GM10248 (cell line): ENCODE results near the gene NECTIN2.
"Not testable (repeated sequence)": the region's sequence is repeated elsewhere in the genome, so short reads cannot be mapped to it uniquely, and the experiment has no call there.

Experiments used
- CTCF ChIA-PET: fragments of 300-600 bp; sonication (Branson Sonifier 250); formaldehyde crosslinking; extraction: SDS; loops from one replicate; lab custom pipeline; 2021; ENCODE audit warnings: antibody characterized with exemption; lab: Yijun Ruan, JAX
- POLR2A ChIA-PET: fragments of 350-650 bp; sonication (Branson Sonifier 250); formaldehyde crosslinking; extraction: SDS; loops from one replicate; lab custom pipeline; 2020; ENCODE audit warnings: antibody characterized with exemption; lab: Yijun Ruan, JAX
- DNase-seq: peaks from one replicate; pipeline ENCODE4 v3.0.0; 2012; ENCODE audit errors: extremely low spot score
- TF ChIP-seq, protein P1 (sequence below): IDR thresholded peaks from 2 replicates; pipeline ENCODE4 v1.5.1; 2012; ENCODE audit warnings: mild to moderate bottlenecking, low read depth; ENCODE audit errors: extremely low read depth, missing control alignments, control extremely low read depth

Gene NECTIN2

GRCh38 chr19:44822670-44823372 lies 23.3 kb upstream of the NECTIN2 start:
- ChIA-PET POLR2A (no interaction called here), CTCF (interaction anchor here (0.9 to 1.6 kb wide), 3 partner anchors 11 to 134 kb away, joined by 3 read pairs; no protein-coding TSS in a partner anchor)
- no peak for DNase-seq
- TF ChIP-seq, protein P1, sequence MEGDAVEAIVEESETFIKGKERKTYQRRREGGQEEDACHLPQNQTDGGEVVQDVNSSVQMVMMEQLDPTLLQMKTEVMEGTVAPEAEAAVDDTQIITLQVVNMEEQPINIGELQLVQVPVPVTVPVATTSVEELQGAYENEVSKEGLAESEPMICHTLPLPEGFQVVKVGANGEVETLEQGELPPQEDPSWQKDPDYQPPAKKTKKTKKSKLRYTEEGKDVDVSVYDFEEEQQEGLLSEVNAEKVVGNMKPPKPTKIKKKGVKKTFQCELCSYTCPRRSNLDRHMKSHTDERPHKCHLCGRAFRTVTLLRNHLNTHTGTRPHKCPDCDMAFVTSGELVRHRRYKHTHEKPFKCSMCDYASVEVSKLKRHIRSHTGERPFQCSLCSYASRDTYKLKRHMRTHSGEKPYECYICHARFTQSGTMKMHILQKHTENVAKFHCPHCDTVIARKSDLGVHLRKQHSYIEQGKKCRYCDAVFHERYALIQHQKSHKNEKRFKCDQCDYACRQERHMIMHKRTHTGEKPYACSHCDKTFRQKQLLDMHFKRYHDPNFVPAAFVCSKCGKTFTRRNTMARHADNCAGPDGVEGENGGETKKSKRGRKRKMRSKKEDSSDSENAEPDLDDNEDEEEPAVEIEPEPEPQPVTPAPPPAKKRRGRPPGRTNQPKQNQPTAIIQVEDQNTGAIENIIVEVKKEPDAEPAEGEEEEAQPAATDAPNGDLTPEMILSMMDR, result no peak

GRCh38 chr19:44823373-44823698 lies 22.8 kb upstream of the NECTIN2 start:
- DNase-seq, result no peak
- POLR2A ChIA-PET, result no interaction called here

DNA sequence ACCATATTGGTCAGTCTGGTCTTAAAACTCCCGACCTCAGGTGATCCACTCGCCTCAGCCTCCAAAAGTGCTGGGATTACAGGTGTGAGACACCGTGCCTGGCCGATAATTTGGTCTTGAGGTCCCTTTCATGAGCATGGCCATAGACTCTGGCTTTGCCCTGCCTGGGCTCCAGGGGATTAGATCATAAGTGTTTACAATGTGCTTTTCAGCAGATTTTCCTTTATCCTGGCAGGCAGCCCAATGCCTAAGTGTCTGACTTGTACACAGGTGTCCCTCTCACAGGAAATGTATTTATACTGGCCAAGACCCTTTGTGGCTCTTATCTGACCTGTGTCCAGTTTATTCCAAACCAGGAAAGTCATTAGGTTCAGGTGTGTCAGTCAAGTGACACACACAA lies 21.3 kb upstream of the NECTIN2 start:
- CTCF ChIA-PET, result no interaction called here
- TF ChIP-seq, protein P1, result no peak
- DNase-seq, result no peak
- POLR2A ChIA-PET, result no interaction called here

More at GRCh38 chr19:44823373-44823698, 22.8 kb upstream of the NECTIN2 start:
- TF ChIP-seq, protein P1, result no peak
- CTCF ChIA-PET, result interaction anchor here (1.6 kb wide), 1 partner anchor 135 kb away, joined by 3 read pairs; no protein-coding TSS in a partner anchor

DNA sequence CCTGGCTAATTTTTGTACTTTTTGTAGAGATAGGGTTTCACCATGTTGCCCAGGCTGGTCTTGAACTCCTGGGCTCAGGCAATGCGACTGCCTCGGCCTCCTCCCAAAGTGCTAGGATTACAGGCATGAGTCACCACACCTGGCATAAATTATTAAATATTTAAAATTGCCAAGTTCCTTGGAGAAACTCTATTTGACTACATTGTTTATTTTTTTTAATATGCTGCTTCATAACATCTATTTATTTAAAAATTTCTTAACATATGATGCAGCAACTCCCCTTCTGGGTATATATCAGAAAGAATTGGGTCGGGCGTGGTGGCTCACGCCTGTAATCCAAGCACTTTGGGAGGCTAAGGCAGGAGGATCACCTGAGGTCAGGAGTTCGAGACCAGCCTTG lies 13.2 kb upstream of the NECTIN2 start:
- CTCF ChIA-PET, POLR2A ChIA-PET, DNase-seq: not testable (repeated sequence)

DNA sequence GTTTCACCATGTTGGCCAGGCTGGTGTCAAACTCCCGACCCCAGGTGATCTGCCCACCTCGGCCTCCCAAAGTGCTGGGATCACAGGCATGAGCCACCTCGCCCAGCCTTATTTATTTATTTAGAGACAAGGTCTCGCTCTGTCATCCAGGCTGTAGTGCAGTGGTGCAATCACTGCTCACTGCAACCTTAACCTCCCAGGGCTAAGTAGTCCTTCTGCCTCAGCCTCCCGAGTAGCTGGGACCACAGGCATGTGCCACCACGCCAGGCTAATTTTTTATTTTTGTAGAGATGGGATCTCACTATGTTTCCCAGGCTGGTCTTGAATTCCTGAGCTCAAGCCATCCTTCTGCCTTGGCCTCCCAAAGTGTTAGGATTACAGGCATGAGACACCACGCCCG lies 11.7 kb upstream of the NECTIN2 start:
- DNase-seq, POLR2A ChIA-PET: not testable (repeated sequence)
- CTCF ChIA-PET, result interaction anchor here (0.6 to 1.6 kb wide), 5 partner anchors 10 to 64 kb away, joined by 3 to 5 read pairs (median 3); partner anchors contain the start of gene NECTIN2

DNA sequence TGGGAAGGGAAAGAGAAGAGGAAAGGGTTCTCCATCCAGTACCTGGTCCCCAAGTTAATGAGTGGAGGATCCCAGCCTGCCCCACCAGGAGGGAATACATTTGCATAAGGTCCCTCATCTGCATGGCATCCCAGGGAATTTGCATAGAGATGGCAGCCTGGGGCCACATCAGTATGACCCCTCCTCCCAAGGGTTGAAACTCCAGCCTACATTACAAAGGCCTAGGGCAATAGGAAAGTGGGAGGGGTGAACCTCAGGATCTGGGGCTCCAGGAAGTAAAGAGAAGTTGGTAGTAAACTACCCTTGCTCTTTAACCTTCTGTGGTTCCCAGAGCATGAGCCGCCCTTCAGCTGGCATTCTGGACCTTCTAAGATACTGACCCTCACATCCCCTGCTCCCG lies 6.8 kb upstream of the NECTIN2 start:
- CTCF ChIA-PET, result no interaction called here
- DNase-seq, result no peak
- POLR2A ChIA-PET, result no interaction called here
- TF ChIP-seq, protein P1, result no peak

GRCh38 chr19:44840811-44841210 lies 5.3 kb upstream of the NECTIN2 start:
- DNase-seq, result no peak
- ChIA-PET CTCF (interaction anchor here (1.2 to 4.5 kb wide), 3 partner anchors 57 to 117 kb away, joined by 6 to 21 read pairs (median 8); no protein-coding TSS in a partner anchor), POLR2A (no interaction called here)
- TF ChIP-seq, protein P1, result no peak
